T-helper 1 cell treated with Interleukin-12 subunit alpha and Interleukin-12 subunit beta and Interleukin-4 antibody, amounts not matched to agents 30 μg/mL and 1 μg/mL, for 36 hours (primary cell): ENCODE data around the gene MRPS35.
"Not testable (repeated sequence)": the region's sequence is repeated elsewhere in the genome, so short reads cannot be mapped to it uniquely, and the experiment has no call there.

Experiments
- H3K27ac Mint-ChIP-seq: one replicate; pipeline ENCODE4 v1.8.0; 2021; ENCODE audit warnings: mild to moderate bottlenecking, mixed read lengths
- H3K27me3 Mint-ChIP-seq: one replicate; pipeline ENCODE4 v1.8.0; 2021; ENCODE audit warnings: low read depth, mixed read lengths
- H3K36me3 Mint-ChIP-seq: one replicate; pipeline ENCODE4 v1.8.0; 2021; ENCODE audit warnings: low read depth, mixed read lengths
- H3K4me1 Mint-ChIP-seq: one replicate; pipeline ENCODE4 v1.8.0; 2021; ENCODE audit warnings: low read depth, mixed read lengths
- H3K4me3 Mint-ChIP-seq: one replicate; pipeline ENCODE4 v1.8.0; 2021; ENCODE audit warnings: mild to moderate bottlenecking, moderate library complexity, mixed read lengths
- H3K9me3 Mint-ChIP-seq: one replicate; pipeline ENCODE4 v1.8.0; 2021; ENCODE audit warnings: mixed read lengths

The MRPS35 gene

DNA sequence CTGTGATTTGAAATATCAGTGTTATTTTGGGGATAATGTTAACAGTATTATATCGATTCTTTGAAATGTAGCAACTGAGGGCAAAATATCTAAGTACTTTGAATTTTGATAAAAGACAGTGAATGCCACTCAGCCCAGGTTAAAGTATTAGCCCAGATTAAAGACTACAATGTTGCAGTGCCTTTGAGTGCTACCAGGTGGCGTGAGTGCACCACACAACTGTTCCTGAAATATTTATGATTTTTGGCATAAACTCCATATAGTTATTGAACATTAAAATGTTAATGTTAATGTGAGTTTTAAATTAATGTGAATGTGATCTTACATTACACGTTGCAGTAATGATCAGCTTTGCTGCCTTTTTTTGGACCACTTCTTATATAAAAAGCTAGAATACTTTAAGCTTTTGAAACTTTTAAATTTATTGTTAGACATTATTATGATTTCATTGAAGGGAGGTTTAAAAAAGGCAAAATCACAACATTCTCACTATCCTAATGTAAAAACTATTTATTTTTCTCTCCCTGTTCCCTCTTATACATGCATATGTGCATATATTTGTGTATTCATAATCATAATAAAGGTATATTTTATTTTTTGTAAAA, 22.5 kb downstream of the MRPS35 start:
- no peak overlapping the region for H3K4me3 Mint-ChIP-seq
- no peaks in the 10 kb centered on the region for H3K27me3 Mint-ChIP-seq

DNA sequence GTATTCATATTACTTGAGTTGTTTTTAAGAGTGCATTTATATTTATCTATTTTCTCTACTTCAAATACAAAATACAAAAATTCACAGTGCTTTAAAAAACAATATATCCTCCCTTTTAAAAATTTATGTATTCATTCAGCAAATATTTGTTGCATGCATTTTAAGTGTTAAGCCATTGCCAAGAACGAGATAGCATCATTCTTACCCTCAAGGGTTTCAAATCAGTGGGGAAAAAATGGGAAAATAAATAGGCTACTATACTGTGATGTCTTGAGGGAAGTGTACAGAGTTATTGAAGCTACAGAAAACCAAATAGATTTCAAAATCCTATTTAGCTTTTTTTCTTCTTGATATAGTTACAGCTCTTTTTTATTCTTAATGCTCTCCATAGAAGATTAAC, 23.2 kb downstream of the MRPS35 start:
- Mint-ChIP-seq H3K4me3 (no peak overlapping the region), H3K4me1 (peaks cover 1% of the 10 kb centered on the region), H3K27ac (no peak overlapping the region), H3K9me3 (no peaks in the 10 kb centered on the region), H3K27me3 (no peaks in the 10 kb centered on the region), H3K36me3 (peaks cover 21% of the 10 kb centered on the region)

More for the DNA sequence above, 22.5 kb downstream of the MRPS35 start:
- peaks cover 19% of the 10 kb centered on the region for H3K36me3 Mint-ChIP-seq
- no peak overlapping the region for H3K27ac Mint-ChIP-seq
- no peaks in the 10 kb centered on the region for H3K9me3 Mint-ChIP-seq
- no peaks in the 10 kb centered on the region for H3K4me1 Mint-ChIP-seq

DNA sequence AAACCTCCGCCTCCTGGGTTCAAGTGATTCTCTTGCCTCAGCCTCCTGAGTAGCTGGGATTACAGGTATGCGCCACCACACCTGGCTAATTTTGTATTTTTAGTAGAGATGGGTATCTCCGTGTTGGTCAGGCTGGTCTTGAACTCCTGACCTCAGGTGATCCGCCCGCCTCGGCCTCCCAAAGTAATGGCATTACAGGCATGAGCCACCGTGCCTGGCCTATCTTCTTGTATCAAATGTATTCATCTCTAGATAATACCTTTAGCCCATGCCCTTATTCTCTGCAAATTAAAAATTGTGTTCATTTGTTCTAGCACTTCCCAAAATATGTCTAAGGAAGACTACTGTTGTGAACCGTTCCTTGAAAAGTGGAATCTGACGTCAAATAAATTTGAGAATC, 23.7 kb downstream of the MRPS35 start:
- peaks cover 21% of the 10 kb centered on the region for H3K36me3 Mint-ChIP-seq
- H3K27me3 Mint-ChIP-seq, H3K27ac Mint-ChIP-seq, H3K4me3 Mint-ChIP-seq, H3K4me1 Mint-ChIP-seq, H3K9me3 Mint-ChIP-seq: not testable (repeated sequence)

GRCh38 chr12:27743601-27744000, 33.0 kb downstream of the MRPS35 start:
- Mint-ChIP-seq H3K27me3 (no peaks in the 10 kb centered on the region), H3K4me1 (peaks cover 4% of the 10 kb centered on the region), H3K4me3 (no peak overlapping the region), H3K9me3 (no peaks in the 10 kb centered on the region), H3K27ac (no peak overlapping the region), H3K36me3 (peaks cover 23% of the 10 kb centered on the region)

GRCh38 chr12:27745734-27746133, 35.1 kb downstream of the MRPS35 start:
- H3K27me3 Mint-ChIP-seq, H3K4me3 Mint-ChIP-seq, H3K4me1 Mint-ChIP-seq, H3K9me3 Mint-ChIP-seq, H3K27ac Mint-ChIP-seq: not testable (repeated sequence)
- peaks cover 23% of the 10 kb centered on the region for H3K36me3 Mint-ChIP-seq

DNA sequence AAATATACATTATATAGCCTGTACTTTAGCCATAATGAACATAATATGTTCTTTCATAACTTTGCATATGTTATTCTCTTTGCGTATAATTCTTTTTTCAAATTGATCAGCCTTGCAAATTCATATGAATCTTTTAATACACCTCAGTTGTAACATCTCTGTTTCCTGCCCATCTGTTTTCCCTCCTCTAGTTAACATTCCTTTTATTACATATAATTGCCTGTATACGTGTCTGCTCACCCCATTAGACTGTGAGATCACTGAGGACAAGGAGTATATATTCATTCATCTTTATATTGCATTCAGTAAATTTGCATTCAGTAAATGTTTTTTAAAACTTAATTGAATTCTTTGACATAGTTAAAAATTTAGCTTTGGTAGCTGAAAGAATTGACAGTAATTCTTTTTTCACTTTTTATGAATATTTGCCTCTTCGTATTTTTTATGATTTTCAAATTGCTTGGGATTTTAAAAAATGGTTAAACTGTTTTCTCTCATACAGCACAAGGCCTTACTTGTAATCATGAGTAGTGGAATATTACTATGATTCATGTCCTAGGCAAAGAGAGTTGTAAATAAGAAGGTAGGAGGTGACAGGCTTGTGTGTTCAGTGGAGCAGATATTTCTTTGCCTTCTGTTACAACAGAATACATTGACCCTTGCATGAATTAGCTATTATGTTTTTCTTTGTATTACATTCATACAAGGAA, 36.6 kb downstream of the MRPS35 start:
- H3K27ac Mint-ChIP-seq, result no peak overlapping the region
- H3K27me3 Mint-ChIP-seq, result no peaks in the 10 kb centered on the region
- H3K9me3 Mint-ChIP-seq, result no peaks in the 10 kb centered on the region
- peaks cover 2% of the 10 kb centered on the region for H3K4me1 Mint-ChIP-seq
- H3K36me3 Mint-ChIP-seq, result peaks cover 19% of the 10 kb centered on the region
- no peak overlapping the region for H3K4me3 Mint-ChIP-seq

DNA sequence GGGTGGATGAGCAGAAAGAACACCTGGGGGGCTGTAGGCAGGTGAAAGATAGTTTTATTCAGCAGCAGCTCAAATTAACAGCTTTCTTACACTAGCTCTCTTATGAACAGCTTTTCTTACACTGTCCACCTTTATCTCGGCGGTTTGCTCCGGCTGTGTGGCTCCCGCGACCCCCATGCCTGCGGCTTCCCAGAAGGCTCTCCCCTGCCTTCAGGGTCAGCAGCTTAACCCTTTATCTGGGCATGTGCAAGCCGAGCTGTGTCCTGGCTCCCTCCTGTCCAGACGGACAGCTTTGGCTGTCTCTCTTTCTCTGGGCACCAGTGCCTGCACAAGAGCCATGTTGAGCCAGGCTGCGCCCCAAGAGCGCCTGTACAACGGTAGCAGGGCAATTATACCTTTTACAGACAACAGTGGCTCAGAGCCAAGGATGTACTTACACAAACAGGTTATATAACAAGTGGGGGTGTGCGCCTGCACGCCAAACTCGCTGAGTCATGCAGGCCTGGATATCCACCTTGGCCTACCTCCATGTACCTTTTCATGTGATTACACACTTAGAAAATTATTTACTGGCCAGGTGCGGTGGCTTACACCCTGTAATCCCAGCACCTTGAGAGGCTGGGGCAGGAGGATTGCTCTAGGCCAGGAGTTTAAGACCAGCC, 40.9 kb downstream of the MRPS35 start:
- H3K4me3 Mint-ChIP-seq, result no peak overlapping the region
- peaks cover 13% of the 10 kb centered on the region for H3K36me3 Mint-ChIP-seq
- H3K27ac Mint-ChIP-seq, result no peak overlapping the region
- H3K27me3 Mint-ChIP-seq, result no peaks in the 10 kb centered on the region
- H3K4me1 Mint-ChIP-seq, result peaks cover 3% of the 10 kb centered on the region
- no peaks in the 10 kb centered on the region for H3K9me3 Mint-ChIP-seq

GRCh38 chr12:27754795-27755194, 44.2 kb downstream of the MRPS35 start:
- Mint-ChIP-seq H3K27ac (no peak overlapping the region), H3K9me3 (no peaks in the 10 kb centered on the region), H3K4me3 (no peak overlapping the region), H3K27me3 (no peaks in the 10 kb centered on the region), H3K4me1 (peaks cover 2% of the 10 kb centered on the region), H3K36me3 (peaks cover 11% of the 10 kb centered on the region)

GRCh38 chr12:27756670-27757195, 46.1 kb downstream of the MRPS35 start:
- H3K27me3 Mint-ChIP-seq, result no peaks in the 10 kb centered on the region
- H3K4me3 Mint-ChIP-seq, result no peak overlapping the region
- peaks cover 4% of the 10 kb centered on the region for H3K4me1 Mint-ChIP-seq
- no peak overlapping the region for H3K27ac Mint-ChIP-seq
- H3K36me3 Mint-ChIP-seq, result peaks cover 11% of the 10 kb centered on the region
- H3K9me3 Mint-ChIP-seq, result no peaks in the 10 kb centered on the region

GRCh38 chr12:27762757-27763156, 52.1 kb downstream of the MRPS35 start:
- Mint-ChIP-seq H3K36me3 (no peaks in the 10 kb centered on the region), H3K4me3 (no peak overlapping the region), H3K4me1 (peaks cover 14% of the 10 kb centered on the region), H3K27ac (peak overlapping the region; percentile 55), H3K9me3 (no peaks in the 10 kb centered on the region), H3K27me3 (no peaks in the 10 kb centered on the region)

GRCh38 chr12:27766587-27766986, 56.0 kb downstream of the MRPS35 start:
- Mint-ChIP-seq H3K27ac (no peak overlapping the region), H3K27me3 (peaks cover 9% of the 10 kb centered on the region), H3K4me3 (no peak overlapping the region), H3K9me3 (no peaks in the 10 kb centered on the region), H3K4me1 (peaks cover 12% of the 10 kb centered on the region), H3K36me3 (no peaks in the 10 kb centered on the region)

GRCh38 chr12:27769142-27769673, 58.6 kb downstream of the MRPS35 start:
- no peaks in the 10 kb centered on the region for H3K36me3 Mint-ChIP-seq
- H3K27ac Mint-ChIP-seq, result no peak overlapping the region
- peaks cover 16% of the 10 kb centered on the region for H3K27me3 Mint-ChIP-seq
- H3K4me3 Mint-ChIP-seq, result no peak overlapping the region
- H3K9me3 Mint-ChIP-seq, result no peaks in the 10 kb centered on the region
- no peaks in the 10 kb centered on the region for H3K4me1 Mint-ChIP-seq

- Mint-ChIP-seq H3K36me3 (no peaks in the 10 kb centered on the region), H3K9me3 (no peaks in the 10 kb centered on the region), H3K27ac (no peak overlapping the region), H3K27me3 (peaks cover 16% of the 10 kb centered on the region), H3K4me3 (no peak overlapping the region), H3K4me1 (no peaks in the 10 kb centered on the region)
These were observed 61.1 kb downstream of the MRPS35 start for GRCh38 chr12:27771481-27772327.
